Measurements from ENCODE around the gene ZNF555.
A peak's percentile ranks its signal among the peaks of the same experiment; 100 is the strongest.
"Not testable (repeated sequence)": the region's sequence is repeated elsewhere in the genome, so short reads cannot be mapped to it uniquely, and the experiment has no call there.

The ZNF555 gene

GRCh38 chr19:2840794-2841791 is at the start of gene ZNF555:
Gene ZNF555 (plus strand): TSS chr19:2841475. CDS start chr19:2841573, 98 bp downstream.
- DNase-seq (ENCODE audit: low spot score): peak; percentile 98

- DNase-seq (ENCODE audit: low spot score): no peak
Observed at GRCh38 chr19:2791876-2792275, 49.4 kb upstream of the ZNF555 start.

- not testable (repeated sequence) for DNase-seq (ENCODE audit: low spot score)
Observed at GRCh38 chr19:2792666-2793065, 48.6 kb upstream of the ZNF555 start.

GRCh38 chr19:2793126-2793525 is 48.1 kb upstream of the ZNF555 start:
- DNase-seq (ENCODE audit: low spot score): no peak

- DNase-seq (ENCODE audit: low spot score): no peak
Observed at GRCh38 chr19:2793577-2793976, 47.7 kb upstream of the ZNF555 start.

GRCh38 chr19:2795827-2796658 is 45.2 kb upstream of the ZNF555 start:
- DNase-seq (ENCODE audit: low spot score): no peak

- DNase-seq (ENCODE audit: low spot score): no peak
Observed at GRCh38 chr19:2796659-2797266, 44.5 kb upstream of the ZNF555 start.

GRCh38 chr19:2797280-2797679 is 44.0 kb upstream of the ZNF555 start:
- DNase-seq (ENCODE audit: low spot score): no peak

- no peak for DNase-seq (ENCODE audit: low spot score)
Observed at GRCh38 chr19:2798158-2798685, 43.1 kb upstream of the ZNF555 start.

- DNase-seq (ENCODE audit: low spot score): no peak
Observed at GRCh38 chr19:2798733-2799132, 42.5 kb upstream of the ZNF555 start.

GRCh38 chr19:2799273-2800020 is 41.8 kb upstream of the ZNF555 start:
- no peak for DNase-seq (ENCODE audit: low spot score)

- no peak for DNase-seq (ENCODE audit: low spot score)
Observed at GRCh38 chr19:2800506-2800905, 40.8 kb upstream of the ZNF555 start.

- DNase-seq (ENCODE audit: low spot score): no peak
Observed at GRCh38 chr19:2802826-2803225, 38.4 kb upstream of the ZNF555 start.

- no peak for DNase-seq (ENCODE audit: low spot score)
Observed at GRCh38 chr19:2803486-2804155, 37.7 kb upstream of the ZNF555 start.

- no peak for DNase-seq (ENCODE audit: low spot score)
Observed at GRCh38 chr19:2804156-2805004, 36.9 kb upstream of the ZNF555 start.

GRCh38 chr19:2805261-2805900 is 35.9 kb upstream of the ZNF555 start:
- no peak for DNase-seq (ENCODE audit: low spot score)

GRCh38 chr19:2805991-2806649 is 35.2 kb upstream of the ZNF555 start:
- peak; percentile 32 for DNase-seq (ENCODE audit: low spot score)

- DNase-seq (ENCODE audit: low spot score): no peak
Observed at GRCh38 chr19:2806736-2807378, 34.4 kb upstream of the ZNF555 start.

Measured in NAMALWA (cell line).